ENCODE results near the gene CAMSAP2.
"Not testable (repeated sequence)": the region's sequence is repeated elsewhere in the genome, so short reads cannot be mapped to it uniquely, and the experiment has no call there.

CAMSAP2 gene

GRCh38 chr1:200739702-200740570, 1.2 kb downstream of the CAMSAP2 start:
- DNase-seq: no peak

DNA sequence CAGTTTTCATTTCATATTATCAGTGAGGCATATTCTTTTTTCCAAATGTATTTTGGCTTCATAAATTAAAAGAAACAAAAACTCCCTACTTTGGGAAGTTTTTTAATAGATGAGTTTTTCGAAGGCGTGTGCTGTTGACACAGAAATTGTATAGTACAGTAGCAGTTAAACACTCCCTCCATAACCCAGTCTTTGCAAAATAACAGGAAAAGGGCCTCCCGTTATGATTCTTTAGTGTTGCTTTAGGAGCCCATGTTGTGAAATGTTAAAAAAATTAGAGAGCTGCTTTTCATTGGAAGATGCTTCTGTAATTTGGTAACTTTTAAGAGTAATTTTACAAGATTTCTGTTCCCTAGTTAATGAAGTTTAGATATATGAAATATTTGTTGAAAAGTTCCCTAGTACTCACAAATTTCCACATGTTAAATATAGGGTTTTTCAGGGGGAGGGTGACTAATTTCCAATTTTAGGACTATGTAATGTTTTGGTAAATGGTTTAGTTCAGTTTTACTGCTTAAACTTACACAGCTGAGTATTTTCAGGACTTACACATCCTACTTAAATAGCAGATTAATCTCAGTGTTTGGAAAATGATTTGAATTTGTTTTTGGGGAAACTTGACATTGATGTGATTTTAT, 2.0 kb downstream of the CAMSAP2 start:
- DNase-seq: no peak

GRCh38 chr1:200741551-200742207, 3.0 kb downstream of the CAMSAP2 start:
- DNase-seq: no peak

GRCh38 chr1:200744143-200744542, 5.5 kb downstream of the CAMSAP2 start:
- DNase-seq: no peak

DNA sequence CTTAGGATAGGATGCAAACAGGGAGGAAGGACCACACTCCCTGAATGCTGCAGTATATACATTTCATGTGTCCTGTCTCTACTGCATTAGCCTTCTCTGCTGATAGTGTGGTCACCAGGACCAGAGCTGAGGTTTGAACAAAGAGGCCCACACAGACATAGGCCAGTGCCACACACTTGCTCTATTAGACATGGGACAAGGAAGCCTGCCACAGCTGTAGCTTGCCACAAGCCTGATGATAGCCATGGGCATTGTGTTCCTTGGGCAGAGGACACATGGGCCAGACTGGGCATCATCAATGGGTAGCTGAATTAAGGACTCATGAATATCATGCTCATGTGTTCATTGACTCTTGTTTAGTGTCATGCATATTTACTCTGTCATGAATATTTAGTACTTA, 10.4 kb downstream of the CAMSAP2 start:
- no peak for DNase-seq

DNA sequence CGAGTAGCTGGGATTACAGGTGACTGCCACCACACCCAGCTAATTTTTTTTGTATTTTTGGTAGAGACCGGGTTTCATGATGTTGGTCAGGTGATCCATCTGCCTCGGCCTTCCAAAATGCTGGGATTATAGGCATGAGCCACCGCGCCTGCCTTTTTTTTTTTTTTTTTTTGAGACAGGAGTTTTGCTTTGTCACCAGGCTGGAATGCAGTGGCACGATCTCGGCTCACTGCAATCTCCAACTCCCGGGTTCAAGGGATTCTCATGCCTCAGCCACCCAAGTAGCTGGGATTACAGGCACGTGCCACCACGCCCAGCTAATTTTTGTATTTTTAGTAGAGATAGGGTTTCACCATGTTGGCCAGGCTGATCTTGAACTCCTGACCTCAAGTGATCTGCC, 12.1 kb downstream of the CAMSAP2 start:
- DNase-seq: not testable (repeated sequence)

- no peak for DNase-seq
Observed at GRCh38 chr1:200751717-200752116, 13.0 kb downstream of the CAMSAP2 start.

DNA sequence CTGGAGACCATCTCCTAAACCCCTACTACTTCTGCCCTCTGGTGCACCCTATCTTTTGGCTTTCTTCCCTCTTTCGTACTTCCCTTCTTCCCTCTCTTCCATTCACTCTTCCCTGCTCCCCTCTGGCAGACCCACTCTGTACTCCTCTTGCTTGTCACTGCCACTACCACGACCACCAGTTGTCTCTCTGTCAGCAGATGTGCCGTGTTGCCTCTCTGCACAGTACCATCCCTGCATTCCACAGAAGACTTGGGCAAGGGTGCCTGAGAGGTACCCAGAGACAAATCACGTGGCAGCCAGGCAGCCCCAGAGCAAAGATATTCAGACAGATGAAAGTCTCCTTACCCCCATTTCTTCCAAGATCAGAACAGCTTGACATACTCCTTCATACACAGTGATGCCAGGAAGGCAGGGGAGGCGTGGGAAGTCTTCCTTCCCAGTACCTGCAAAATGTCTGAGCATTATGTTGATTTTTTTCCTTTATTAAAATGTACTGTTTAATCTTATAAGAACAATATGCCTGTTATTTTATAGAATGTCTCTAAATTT, 15.0 kb downstream of the CAMSAP2 start:
- no peak for DNase-seq

- no peak for DNase-seq
Observed at GRCh38 chr1:200755456-200755855, 16.8 kb downstream of the CAMSAP2 start.

DNA sequence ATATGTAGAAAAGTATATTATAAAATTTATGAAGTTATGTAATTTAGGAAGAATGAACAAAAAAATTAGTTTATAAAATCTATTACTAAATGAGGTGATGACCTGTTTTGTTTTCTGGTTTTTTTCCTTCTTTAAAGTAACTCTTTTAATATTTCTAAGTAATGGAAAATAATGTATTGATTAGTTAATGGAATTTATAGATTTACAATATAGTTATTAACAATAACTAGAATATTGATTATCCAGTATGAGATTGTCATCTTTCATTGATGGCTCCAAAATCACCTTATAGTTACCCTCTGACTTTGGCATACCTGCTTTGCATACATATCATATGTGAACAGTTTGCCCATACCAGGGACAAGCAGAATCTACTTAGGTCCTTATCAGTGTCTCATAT, 23.4 kb downstream of the CAMSAP2 start:
- DNase-seq: no peak

DNA sequence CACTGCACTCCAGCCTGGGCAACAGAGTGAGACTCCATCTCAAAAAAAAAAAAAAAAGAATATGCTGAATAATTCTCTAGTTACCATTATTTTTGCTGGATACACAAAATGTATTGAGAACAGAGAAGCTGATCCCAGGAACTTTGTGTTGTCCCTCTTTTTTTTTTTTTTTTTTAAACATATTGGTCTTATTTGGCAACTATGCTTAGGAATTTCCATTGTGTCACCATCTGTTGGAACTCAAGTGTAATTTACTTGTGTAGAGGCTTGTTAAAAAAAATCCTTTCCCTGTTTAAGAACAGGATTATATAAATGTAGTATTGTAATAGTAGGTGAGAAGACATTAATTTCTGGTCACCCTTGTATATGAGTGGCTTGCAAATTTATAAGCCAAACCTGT, 28.6 kb downstream of the CAMSAP2 start:
- DNase-seq: no peak

DNA sequence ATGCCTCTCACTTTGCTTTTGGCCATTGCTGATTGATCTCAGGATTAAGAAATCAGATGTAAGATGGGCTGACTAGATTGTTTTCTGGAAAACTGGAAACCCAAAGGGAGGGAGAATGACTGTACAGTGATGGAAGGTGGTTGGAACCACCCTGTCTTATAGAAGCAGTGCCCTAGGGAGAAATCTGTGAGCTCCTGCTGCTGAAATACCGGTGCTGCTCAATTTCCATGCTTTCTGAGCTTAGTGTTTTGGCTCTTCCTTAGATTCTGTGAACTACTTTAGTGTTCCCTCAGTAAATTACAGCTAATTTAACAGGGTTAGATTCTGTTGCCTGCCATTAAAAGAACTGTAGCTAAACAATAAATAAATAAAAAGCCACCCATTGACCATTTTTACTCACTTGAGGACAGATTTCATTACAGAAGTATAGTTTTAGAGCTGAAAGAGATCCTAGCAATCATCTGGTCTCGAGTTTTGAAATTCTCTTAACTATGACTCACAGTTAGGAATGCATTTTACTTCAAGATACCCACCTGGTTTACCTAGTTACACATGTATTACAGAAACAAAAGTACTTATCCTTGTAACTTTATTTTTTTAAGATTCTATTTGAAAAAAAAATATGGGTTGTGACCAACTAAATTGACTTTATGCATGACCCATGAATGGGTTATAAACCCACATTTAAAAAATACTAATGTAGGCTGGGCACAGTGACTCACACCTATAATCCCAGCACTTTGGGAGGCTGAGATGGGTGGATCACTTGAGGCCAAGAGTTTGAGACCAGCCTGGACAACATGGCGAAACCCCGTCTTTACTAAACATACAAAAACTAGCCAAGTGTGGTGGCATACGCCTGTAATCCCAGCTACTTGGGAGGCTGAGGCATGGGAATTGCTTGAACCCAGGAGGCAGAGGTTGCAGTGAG, 33.2 kb downstream of the CAMSAP2 start:
- DNase-seq: no peak

GRCh38 chr1:200774311-200774710, 35.6 kb downstream of the CAMSAP2 start:
- DNase-seq: no peak

DNA sequence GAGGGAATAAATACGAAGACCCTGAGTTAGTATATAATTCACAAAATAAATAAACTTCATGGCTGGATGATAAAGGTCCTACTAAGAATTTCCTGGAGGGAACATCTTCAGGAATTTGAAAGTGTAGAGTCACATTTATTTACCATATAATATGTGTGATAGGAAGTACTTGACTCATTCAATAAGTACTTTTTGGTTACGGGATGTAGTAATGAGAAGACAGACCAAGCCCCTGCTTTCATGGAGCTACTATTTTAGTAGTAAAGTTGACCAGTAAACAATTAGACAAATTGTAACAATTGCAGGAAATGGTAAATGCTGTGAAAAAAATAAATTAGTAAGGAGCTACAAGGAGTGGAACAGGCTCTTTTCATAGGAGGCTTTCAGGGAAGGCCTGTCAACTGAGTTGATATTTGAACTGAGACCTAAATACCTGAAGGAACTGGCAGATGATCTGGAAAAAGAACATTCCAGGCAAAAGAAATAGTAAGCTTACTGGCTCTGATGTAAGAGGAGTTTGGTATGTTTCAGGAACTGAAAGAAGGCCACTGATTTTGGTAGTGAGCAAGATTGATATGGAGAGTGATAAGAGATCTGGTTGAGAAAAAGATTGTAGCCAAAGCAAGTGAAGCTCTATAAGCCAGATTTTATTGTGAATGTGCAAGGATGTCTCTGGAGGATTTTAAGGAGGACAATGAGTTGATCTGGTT, 36.2 kb downstream of the CAMSAP2 start:
- no peak for DNase-seq

DNA sequence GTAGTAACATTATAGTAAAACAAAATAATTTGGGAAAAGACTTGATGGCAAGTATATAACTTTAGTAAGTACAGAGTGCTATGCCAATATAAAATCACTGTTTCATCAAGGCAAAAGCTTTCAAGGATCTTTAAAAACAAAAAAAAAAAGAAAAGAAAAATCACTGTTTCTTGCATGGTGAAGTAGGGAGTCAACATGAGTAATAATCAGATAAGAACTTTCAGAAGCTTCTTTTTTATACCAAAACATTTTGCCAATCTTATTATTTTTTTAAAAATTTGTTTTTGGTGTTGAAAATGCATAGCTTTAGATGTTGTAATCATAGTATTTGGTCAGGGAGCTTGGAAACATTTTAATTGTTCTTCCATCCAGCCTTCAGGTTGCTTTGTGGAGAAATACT, 37.2 kb downstream of the CAMSAP2 start:
- DNase-seq: no peak

DNA sequence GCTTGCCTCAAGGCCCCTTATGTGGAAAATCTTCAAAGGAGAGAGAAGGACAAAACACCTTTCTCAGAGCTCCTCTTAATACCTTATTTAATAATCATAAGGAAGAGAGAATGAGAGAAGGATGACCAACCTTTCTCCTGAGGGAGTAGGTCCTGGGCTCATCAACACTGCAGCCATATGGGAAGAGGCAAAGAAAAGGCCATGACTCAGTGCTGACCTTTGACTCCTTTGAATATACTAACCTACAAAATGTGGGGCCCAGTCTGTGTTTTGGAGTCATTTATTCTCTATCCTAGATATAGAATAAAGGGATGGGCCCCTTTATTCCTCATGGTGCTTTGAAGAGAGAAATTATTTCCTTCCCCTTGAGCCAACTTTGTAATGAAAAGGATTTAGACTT, 38.3 kb downstream of the CAMSAP2 start:
- no peak for DNase-seq

DNA sequence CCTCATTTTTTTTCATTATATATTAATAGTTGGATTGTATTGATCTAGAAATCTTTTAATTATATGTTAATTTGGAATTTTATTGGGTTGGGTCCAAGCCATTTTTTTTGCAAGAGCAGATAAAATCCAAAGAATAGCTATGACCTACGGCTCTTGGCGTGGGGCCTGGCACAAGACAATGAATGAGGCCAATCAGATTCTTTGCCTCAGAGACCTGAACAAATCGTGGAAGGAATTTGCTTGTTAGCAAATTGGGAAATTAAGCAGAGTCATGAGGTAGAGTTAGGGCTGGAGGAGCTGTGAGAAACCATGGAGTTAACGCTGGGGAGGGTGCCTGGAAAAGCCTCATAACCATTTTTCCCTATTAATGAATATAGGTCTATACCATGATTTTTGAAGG, 40.1 kb downstream of the CAMSAP2 start:
- no peak for DNase-seq

- no peak for DNase-seq
Observed at GRCh38 chr1:200779326-200779725, 40.6 kb downstream of the CAMSAP2 start.

DNA sequence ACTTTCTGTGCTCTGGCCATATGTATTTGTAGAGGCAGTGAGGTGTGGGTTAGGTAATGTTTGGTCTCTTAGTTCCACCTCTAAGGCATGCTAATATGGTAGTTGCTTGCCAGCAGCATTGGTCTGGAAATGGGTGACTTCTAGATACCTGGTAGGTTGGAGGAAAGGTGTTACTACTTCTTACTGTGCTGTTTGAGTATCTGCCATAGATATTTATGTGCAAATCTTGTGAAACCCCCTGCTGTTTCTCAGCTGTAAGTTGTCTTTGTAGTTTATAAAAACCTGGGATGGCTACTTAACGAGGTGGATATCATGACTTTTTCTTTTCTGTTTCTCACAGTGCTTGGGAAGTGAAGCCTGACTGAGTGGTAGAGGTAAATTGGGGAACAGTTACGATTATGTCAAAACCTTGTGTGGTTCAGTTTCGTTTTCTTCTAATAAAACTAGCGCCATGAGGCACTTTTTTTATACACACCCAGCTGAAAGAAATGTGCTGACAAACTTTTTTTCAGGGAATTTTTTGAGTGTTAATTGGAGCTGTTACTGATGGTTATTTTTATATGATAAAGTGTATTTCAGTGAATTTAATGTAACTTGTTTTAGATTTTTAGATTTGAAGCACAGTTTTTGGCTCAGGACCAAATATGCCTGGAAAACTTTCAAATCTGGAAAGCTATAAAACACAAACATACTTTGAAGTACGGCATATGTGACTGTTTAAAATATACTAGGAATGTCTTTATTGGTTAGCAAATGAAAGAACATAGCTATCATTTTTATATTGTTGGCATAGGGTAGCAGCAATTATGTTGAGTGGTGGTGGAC, 42.1 kb downstream of the CAMSAP2 start:
- DNase-seq: no peak

GRCh38 chr1:200783926-200784325, 45.2 kb downstream of the CAMSAP2 start:
- DNase-seq: no peak

DNA sequence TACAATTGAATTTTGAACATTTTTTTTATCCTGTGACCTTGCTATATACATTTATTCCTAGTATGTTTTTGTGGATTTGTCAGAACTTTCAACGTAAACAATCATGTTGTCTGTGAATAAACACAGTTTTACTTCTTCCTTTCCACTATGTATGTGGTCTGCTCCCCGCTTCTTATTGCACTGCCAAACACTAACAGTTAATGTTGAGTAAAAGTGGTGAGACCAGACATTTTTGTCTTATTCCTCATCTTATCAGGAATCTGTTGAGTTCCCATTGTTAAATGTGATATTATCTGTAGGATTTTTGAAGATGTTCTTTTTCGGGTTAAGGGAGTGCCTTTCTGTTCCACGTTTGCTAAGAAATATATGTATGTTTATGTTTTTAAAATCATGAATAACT, 45.9 kb downstream of the CAMSAP2 start:
- no peak for DNase-seq
